ENCODE results near the gene NFATC1.

The NFATC1 gene

DNA sequence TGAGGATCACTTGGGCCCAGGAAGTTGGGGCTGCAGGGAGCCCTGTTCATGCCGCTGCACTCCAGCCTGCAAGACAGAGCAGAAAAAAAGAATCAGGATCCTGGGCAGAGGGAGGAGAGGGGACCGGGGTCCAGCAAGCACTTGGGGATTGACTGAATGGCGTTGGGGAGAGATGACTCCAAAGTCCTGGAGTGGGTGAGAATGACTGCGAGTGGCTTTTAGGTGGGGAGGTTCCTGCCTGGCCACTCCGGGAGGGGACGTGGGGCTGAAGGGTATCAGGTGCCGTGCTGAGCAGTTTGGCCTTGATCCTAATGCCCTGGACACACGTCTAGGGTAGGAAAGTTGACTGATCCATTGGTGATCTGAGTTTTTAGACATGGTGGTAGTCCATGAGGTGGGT lies 3.5 kb upstream of the NFATC1 start:
- Histone ChIP-seq H3K27me3 (peaks cover 56 to 90% (median 81%) of the 10 kb centered on the region in 11 experiments), H3K9ac (no peak overlapping the region), H3K4me1 (peaks cover 22 to 36% (median 32%) of the 10 kb centered on the region in 10 experiments), H3K27ac (no peak overlapping the region), H3K9me3 (replicated peaks in 1 of 11) (no peaks in the 10 kb centered on the region), H3K4me2 (peak overlapping the region in 5 of 11 experiments; percentile 83 to 98 (median 89); a peak in 5 of 22 replicates), H3K4me3 (no peak overlapping the region), H4K20me1 (peaks cover 0 to 35% (median 15%) of the 10 kb centered on the region in 11 experiments; a peak in 15 of 22 replicates), H3K36me3 (no peaks in the 10 kb centered on the region)
- TF ChIP-seq Cebpa-rat (IDR thresholded peaks at IDR 0.05) = no peak

GRCh38 chr18:79393181-79393634 lies 2.5 kb upstream of the NFATC1 start:
- peaks cover 65 to 90% (median 87%) of the 10 kb centered on the region in 11 experiments for H3K27me3 ChIP-seq
- H3K9me3 ChIP-seq (replicated peaks in 1 of 11) = no peaks in the 10 kb centered on the region
- no peak for TF ChIP-seq Cebpa-rat (IDR thresholded peaks at IDR 0.05)
- no peaks in the 10 kb centered on the region for H3K36me3 ChIP-seq
- H3K4me2 ChIP-seq = peak overlapping the region; percentile 83 to 98 (median 94)
- peak overlapping the region in 6 of 11 experiments; percentile 3 to 79 (median 42); a peak in 8 of 22 replicates for H3K27ac ChIP-seq
- peak overlapping the region; percentile 55 to 72 (median 62) for H3K4me3 ChIP-seq
- H3K9ac ChIP-seq = peak overlapping the region in 9 of 11 experiments; percentile 33 to 80 (median 66); a peak in 14 of 22 replicates
- H4K20me1 ChIP-seq = peaks cover 0 to 40% (median 15%) of the 10 kb centered on the region in 11 experiments; a peak in 15 of 22 replicates
- peaks cover 32 to 45% (median 42%) of the 10 kb centered on the region in 10 experiments for H3K4me1 ChIP-seq

GRCh38 chr18:79393635-79394533 lies 1.8 kb upstream of the NFATC1 start:
- Histone ChIP-seq H3K9me3 (replicated peaks in 1 of 11) (no peaks in the 10 kb centered on the region), H3K4me3 (peak overlapping the region; percentile 55 to 72 (median 62)), H3K4me2 (peak overlapping the region; percentile 83 to 98 (median 94)), H3K27me3 (peaks cover 62 to 90% (median 87%) of the 10 kb centered on the region in 11 experiments), H3K4me1 (peaks cover 38 to 52% (median 48%) of the 10 kb centered on the region in 10 experiments), H4K20me1 (peaks cover 0 to 43% (median 15%) of the 10 kb centered on the region in 11 experiments; a peak in 15 of 22 replicates), H3K9ac (peak overlapping the region; percentile 4 to 80 (median 65); a peak in 21 of 22 replicates), H3K36me3 (no peaks in the 10 kb centered on the region), H3K27ac (peak overlapping the region in 6 of 11 experiments; percentile 3 to 79 (median 42); a peak in 8 of 22 replicates)
- no peak for TF ChIP-seq Cebpa-rat (IDR thresholded peaks at IDR 0.05)

- Histone ChIP-seq H3K4me2 (peak overlapping the region; percentile 83 to 95 (median 88)), H3K4me1 (peaks cover 47 to 61% (median 57%) of the 10 kb centered on the region in 10 experiments), H3K27me3 (peaks cover 69 to 90% (median 86%) of the 10 kb centered on the region in 11 experiments), H3K9me3 (replicated peaks in 1 of 11) (no peaks in the 10 kb centered on the region), H3K9ac (peak overlapping the region in 7 of 11 experiments; percentile 29 to 61 (median 49); a peak in 11 of 22 replicates), H4K20me1 (peaks cover 0 to 43% (median 15%) of the 10 kb centered on the region in 11 experiments; a peak in 15 of 22 replicates), H3K27ac (peak overlapping the region in 2 of 11 experiments; percentile 37 to 44; a peak in 2 of 22 replicates), H3K4me3 (peak overlapping the region; percentile 41 to 72 (median 54); a peak in 19 of 20 replicates), H3K36me3 (no peaks in the 10 kb centered on the region)
- no peak for TF ChIP-seq Cebpa-rat (IDR thresholded peaks at IDR 0.05)
Observed at GRCh38 chr18:79394534-79395307, 1.0 kb upstream of the NFATC1 start.

- peaks cover 0 to 43% (median 15%) of the 10 kb centered on the region in 11 experiments; a peak in 15 of 22 replicates for H4K20me1 ChIP-seq
- H3K9me3 ChIP-seq (replicated peaks in 1 of 11) = no peaks in the 10 kb centered on the region
- H3K4me2 ChIP-seq = peak overlapping the region; percentile 83 to 95 (median 88); a peak in 18 of 22 replicates
- peak overlapping the region in 1 of 11 experiments; percentile 60; a peak in 1 of 22 replicates for H3K9ac ChIP-seq
- no peak overlapping the region for H3K27ac ChIP-seq
- H3K27me3 ChIP-seq = peaks cover 70 to 90% (median 86%) of the 10 kb centered on the region in 11 experiments
- no peaks in the 10 kb centered on the region for H3K36me3 ChIP-seq
- peaks cover 47 to 62% (median 58%) of the 10 kb centered on the region in 10 experiments for H3K4me1 ChIP-seq
- H3K4me3 ChIP-seq = peak overlapping the region in 3 of 10 experiments; percentile 53 to 67 (median 54); a peak in 1 of 20 replicates
- TF ChIP-seq Cebpa-rat (IDR thresholded peaks at IDR 0.05) = no peak
Observed at GRCh38 chr18:79395308-79395640, 456 bp upstream of the NFATC1 start.

GRCh38 chr18:79396431-79397246 lies 909 bp downstream of the NFATC1 start:
- peaks cover 65 to 87% (median 77%) of the 10 kb centered on the region in 11 experiments for H3K27me3 ChIP-seq
- peak overlapping the region in 2 of 11 experiments; percentile 16 to 53; a peak in 1 of 22 replicates for H3K27ac ChIP-seq
- TF ChIP-seq Cebpa-rat (IDR thresholded peaks at IDR 0.05) = no peak
- peak overlapping the region; percentile 58 to 74 (median 64) for H3K4me3 ChIP-seq
- peak overlapping the region; percentile 89 to 99 (median 99) for H3K4me2 ChIP-seq
- peaks cover 2 to 50% (median 21%) of the 10 kb centered on the region in 11 experiments; a peak in 17 of 22 replicates for H4K20me1 ChIP-seq
- peak overlapping the region in 9 of 11 experiments; percentile 39 to 91 (median 60); a peak in 15 of 22 replicates for H3K9ac ChIP-seq
- H3K9me3 ChIP-seq (replicated peaks in 1 of 11) = no peaks in the 10 kb centered on the region
- H3K4me1 ChIP-seq = peaks cover 55 to 70% (median 67%) of the 10 kb centered on the region in 10 experiments
- H3K36me3 ChIP-seq = no peaks in the 10 kb centered on the region

GRCh38 chr18:79397247-79397829 lies 1.6 kb downstream of the NFATC1 start:
- Histone ChIP-seq H3K4me2 (peak overlapping the region; percentile 89 to 99 (median 99); a peak in 21 of 22 replicates), H3K27ac (peak overlapping the region in 4 of 11 experiments; percentile 93 to 95 (median 94); a peak in 3 of 22 replicates), H4K20me1 (peaks cover 6 to 53% (median 23%) of the 10 kb centered on the region in 11 experiments; a peak in 18 of 22 replicates), H3K9ac (peak overlapping the region in 5 of 11 experiments; percentile 86 to 93 (median 91); a peak in 7 of 22 replicates), H3K9me3 (replicated peaks in 1 of 11) (no peaks in the 10 kb centered on the region), H3K4me1 (peaks cover 62 to 76% (median 73%) of the 10 kb centered on the region in 10 experiments), H3K36me3 (no peaks in the 10 kb centered on the region), H3K4me3 (peak overlapping the region in 6 of 10 experiments; percentile 60 to 74 (median 66); a peak in 5 of 20 replicates), H3K27me3 (peaks cover 58 to 84% (median 73%) of the 10 kb centered on the region in 11 experiments)
- no peak for TF ChIP-seq Cebpa-rat (IDR thresholded peaks at IDR 0.05)

Data from BLaER1 treated with 17β-estradiol and CSF1 and Interleukin-3, amounts not matched to agents 10 nM and 100 nM (cell line).